Heart left ventricle (tissue), 16 donors: ENCODE measurements around the gene MXD3. TPM values are rescaled to one million over a fixed set of nuclear protein-coding genes. Genes with fewer than 3 reads are reported as not detected.

Experiments
- ATAC-seq, 4 donors: fragments of 200-7000 bp; cut with Tn5 transposase; one replicate each; pipeline ENCODE4 v1.9.1; 2020 to 2022; ENCODE audit warnings: moderate library complexity in 4 of 4, mild to moderate bottlenecking in 3 of 4, moderate number of reproducible peaks in 1 of 4
- DNase-seq, 5 donors: peaks; one replicate each; pipeline ENCODE4 v3.0.0-alpha.2; 2020
- H3K27ac ChIP-seq, 12 donors: fragments of 200-600 bp; sonication (generic) in 4 of 12; one replicate each; pipeline versions ENCODE4 v1.5.0 to v1.8.0; 2016 to 2022; ENCODE audit warnings: mild to moderate bottlenecking in 2 of 12
- H3K27me3 ChIP-seq, 9 donors: fragments of 200-600 bp; sonication (generic) in 2 of 9; one replicate each; pipeline versions ENCODE4 v1.5.1 to v1.8.0; 2016 to 2022; ENCODE audit warnings: mild to moderate bottlenecking in 3 of 9
- H3K36me3 ChIP-seq, 9 donors: fragments of 200-600 bp; sonication (generic) in 2 of 9; one replicate each; pipeline versions ENCODE4 v1.5.0 to v1.8.0; 2018 to 2022; ENCODE audit warnings: mild to moderate bottlenecking in 2 of 9
- H3K4me1 ChIP-seq, 12 donors: fragments of 200-600 bp; sonication (generic) in 4 of 12; one replicate each; pipeline versions ENCODE4 v1.5.0 to v1.8.0; 2016 to 2022; ENCODE audit warnings: mild to moderate bottlenecking in 3 of 12
- H3K4me3 ChIP-seq, 12 donors: fragments of 200-600 bp; sonication (generic) in 4 of 12; one replicate each; pipeline versions ENCODE4 v1.5.0 to v1.8.0; 2017 to 2022; ENCODE audit warnings: mild to moderate bottlenecking in 9 of 12, moderate library complexity in 4 of 12
- H3K9me3 ChIP-seq, 12 donors: fragments of 200-600 bp; sonication (generic) in 4 of 12; one replicate each; pipeline versions ENCODE4 v1.5.0 to v1.8.0; 2016 to 2022; ENCODE audit warnings: mild to moderate bottlenecking in 1 of 12
- POLR2A ChIP-seq, 2 donors: fragments of 450-650 bp; IDR thresholded peaks; one replicate each; pipeline ENCODE4 v1.6.1; 2017; ENCODE audit warnings: antibody characterized with exemption in 2 of 2, mild to moderate bottlenecking in 2 of 2, moderate library complexity in 2 of 2
- WGBS, 4 donors: extraction: QIAGEN DNeasy Blood & Tissue Kit in 2 of 4; methylation state at CpG; one replicate each; pipeline versions ENCODE4 v1.1.5 to v1.1.7; 2013 to 2018; 5-methylcytosine and 5-hydroxymethylcytosine counted together
- intact Hi-C, 10 donors: fragments of 100-400 bp; cut with DNase I; formaldehyde crosslinking; loops; one replicate each; pipeline versions ENCODE4 v1.11.1 to v1.14.2; 2022
- polyA plus RNA-seq, 2 donors: library from polyadenylated mRNA; stranded (reverse); fragments of 200-250 nt; gene quantifications; one replicate each; pipeline ENCODE4 v1.2.3, GENCODE V29; 2013
- total RNA-seq, 9 donors: library from RNA; depleted of rRNA in 2 of 9; stranded (reverse); fragments of >200 nt in 2 of 9; fragmentation: NEBNext Ultra II Directional in 3 of 9; extraction: Animal tissue kit (Norgen Biotek cat#: 25700) in 3 of 9; gene quantifications; one replicate each; pipeline versions ENCODE4 v1.1.0 to v1.2.4, GENCODE V29; 2016 to 2023
- TF ChIP-seq, protein P1 (sequence below), 12 donors: fragments of 200-600 bp; sonication (generic) in 4 of 12; IDR thresholded peaks; one replicate each; pipeline versions ENCODE4 v1.5.0 to v1.8.0; 2018 to 2022; ENCODE audit warnings: antibody characterized with exemption in 12 of 12, mild to moderate bottlenecking in 5 of 12
- donor health status: ischemic (EF 13 %, LVEDD 7.1; RV severe dilation, severe dysfunction).
- donor health status: healthy with polysubstance abuse.
- donor health status: DM: no; HTN: yes; CAD: no.
- donor health status: DM: no; HTN: no; CAD: no.
- donor health status: ischemic (EF 25% LVEDD 6.9; RV normal size, moderate dysfunction).
- donor health status: ischemic (EF 25% LVEDD 5.7; RV mildly dilated, moderate dysfunction).
- donor health status: healthy.
- donor health status: DM: yes; HTN: yes; CAD: no.
- donor health status: ischemic (EF 35%, LVEDD 5.7; RV mildly dilated, moderate dysfunction).
- donor health status: nonischemic (EF 11% LVEDD 7.7; RV severe dilation, severe dysfunction).
- donor health status: DM: yes; HTN: yes; CAD: no.
- donor health status: PGD.
- donor health status: ischemic (EF 29% LVEDD 5.4; RV normal size, mild dysfunction).
- donor health status: nonischemic (EF 23%, LVEDD 6.1; RV moderate dilation, normal function).

The MXD3 gene
- total and polyA plus RNA-seq, 11 donors = 0.52 to 9.1 (median 2.5) TPM

DNA sequence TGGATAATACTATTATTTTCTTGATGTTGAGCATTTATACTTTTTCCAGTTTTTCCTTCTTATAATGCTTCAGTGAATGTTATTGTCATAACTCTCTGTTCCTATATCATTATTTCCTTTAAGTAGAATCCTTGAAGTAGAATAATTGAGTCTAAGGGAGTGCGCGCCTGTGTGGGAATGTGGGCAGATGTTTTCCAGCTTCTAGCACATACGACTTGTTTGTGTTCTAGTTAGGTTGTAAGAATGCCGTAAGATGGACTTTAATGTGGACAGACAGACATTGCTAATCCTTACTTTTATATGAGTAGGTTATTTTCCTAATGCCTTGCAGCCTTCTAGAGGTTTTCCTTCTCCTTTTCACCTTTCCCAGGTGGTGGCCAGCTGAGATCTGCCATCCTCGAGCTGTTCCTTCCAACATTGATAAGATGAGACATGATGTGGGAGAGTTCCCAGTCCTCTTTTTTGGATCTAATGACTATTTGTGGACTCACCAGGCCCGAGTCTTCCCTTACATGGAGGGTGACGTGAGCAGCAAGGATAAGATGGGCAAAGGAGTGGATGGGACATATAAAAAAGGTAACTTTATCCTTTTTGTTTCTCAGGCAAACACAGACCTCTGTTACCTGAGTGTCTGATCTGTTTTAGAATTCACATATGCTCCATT lies 42.3 kb downstream of the MXD3 start:
- Histone ChIP-seq H3K36me3 (peaks cover 0 to 100% (median 94%) of the 10 kb centered on the region in 9 donors), H3K27me3 (no peaks in the 10 kb centered on the region)
- ATAC-seq = no peak

DNA sequence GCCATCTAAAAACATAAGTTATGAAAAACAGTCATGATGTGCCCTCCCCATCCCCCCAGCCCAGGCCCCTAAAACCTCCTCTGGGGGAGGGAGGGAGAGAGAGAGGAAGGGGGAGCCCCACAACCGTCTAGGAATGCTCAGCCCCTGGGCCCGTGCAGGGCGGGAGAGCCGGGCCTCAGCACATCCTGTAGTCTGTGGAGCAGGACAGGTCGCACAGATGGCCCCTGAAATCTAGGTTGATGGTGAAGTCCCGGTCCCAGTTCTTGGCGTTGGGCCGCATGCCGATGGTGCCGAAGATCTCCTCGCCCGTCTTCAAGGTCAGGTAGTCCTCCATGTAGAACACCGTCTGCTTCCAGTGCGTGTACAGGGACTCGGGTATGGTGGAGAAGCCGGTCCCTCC lies 46.3 kb downstream of the MXD3 start:
- DNase-seq (no peak), ATAC-seq (peak in 1 of 4 donors; percentile 29)
- Histone ChIP-seq H3K4me3 (no peak overlapping the region), H3K4me1 (no peaks in the 10 kb centered on the region), H3K9me3 (no peaks in the 10 kb centered on the region), H3K27me3 (no peaks in the 10 kb centered on the region), H3K36me3 (peaks cover 0 to 100% (median 93%) of the 10 kb centered on the region in 9 donors), H3K27ac (no peak overlapping the region)
- TF ChIP-seq, protein P1, sequence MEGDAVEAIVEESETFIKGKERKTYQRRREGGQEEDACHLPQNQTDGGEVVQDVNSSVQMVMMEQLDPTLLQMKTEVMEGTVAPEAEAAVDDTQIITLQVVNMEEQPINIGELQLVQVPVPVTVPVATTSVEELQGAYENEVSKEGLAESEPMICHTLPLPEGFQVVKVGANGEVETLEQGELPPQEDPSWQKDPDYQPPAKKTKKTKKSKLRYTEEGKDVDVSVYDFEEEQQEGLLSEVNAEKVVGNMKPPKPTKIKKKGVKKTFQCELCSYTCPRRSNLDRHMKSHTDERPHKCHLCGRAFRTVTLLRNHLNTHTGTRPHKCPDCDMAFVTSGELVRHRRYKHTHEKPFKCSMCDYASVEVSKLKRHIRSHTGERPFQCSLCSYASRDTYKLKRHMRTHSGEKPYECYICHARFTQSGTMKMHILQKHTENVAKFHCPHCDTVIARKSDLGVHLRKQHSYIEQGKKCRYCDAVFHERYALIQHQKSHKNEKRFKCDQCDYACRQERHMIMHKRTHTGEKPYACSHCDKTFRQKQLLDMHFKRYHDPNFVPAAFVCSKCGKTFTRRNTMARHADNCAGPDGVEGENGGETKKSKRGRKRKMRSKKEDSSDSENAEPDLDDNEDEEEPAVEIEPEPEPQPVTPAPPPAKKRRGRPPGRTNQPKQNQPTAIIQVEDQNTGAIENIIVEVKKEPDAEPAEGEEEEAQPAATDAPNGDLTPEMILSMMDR (IDR thresholded peaks at IDR 0.05) = no peak
- no peak for TF ChIP-seq POLR2A (IDR thresholded peaks at IDR 0.05)
- intact Hi-C loops = no loop called here
- WGBS, 4 donors = 91 to 95% (median 93%) methylated on average over 11 to 16 of the region's 16 CpGs

More for the DNA sequence above, 42.3 kb downstream of the MXD3 start:
- TF ChIP-seq, protein P1 (IDR thresholded peaks at IDR 0.05) = no peak
- no peak for TF ChIP-seq POLR2A (IDR thresholded peaks at IDR 0.05)
- H3K27ac ChIP-seq = no peak overlapping the region
- intact Hi-C loops = no loop called here
- no peak for DNase-seq
- H3K9me3 ChIP-seq = no peaks in the 10 kb centered on the region
- no peaks in the 10 kb centered on the region for H3K4me1 ChIP-seq
- no peak overlapping the region for H3K4me3 ChIP-seq
- 91 to 94% (median 93%) methylated on average over 7 of the region's 7 CpGs for WGBS, 4 donors

DNA sequence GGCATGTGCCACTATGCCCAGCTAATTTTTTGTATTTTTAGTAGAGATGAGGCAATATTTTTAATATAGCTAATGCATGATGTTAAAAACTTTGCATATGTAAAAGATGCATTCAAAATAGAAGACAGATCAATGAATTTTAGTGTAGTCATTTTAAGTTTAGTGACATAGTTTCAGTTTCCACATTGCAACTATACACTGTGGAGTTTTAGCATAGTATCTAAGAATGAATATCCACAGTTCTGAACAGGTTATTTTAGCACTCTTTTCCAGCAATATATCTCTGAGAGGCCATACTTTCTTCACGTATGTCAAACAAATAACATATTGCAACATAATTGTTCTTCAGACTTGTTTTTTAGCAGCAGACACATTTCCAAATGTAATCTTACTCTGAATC lies 47.5 kb downstream of the MXD3 start:
- Histone ChIP-seq H3K4me1 (no peaks in the 10 kb centered on the region), H3K27me3 (no peaks in the 10 kb centered on the region), H3K36me3 (peaks cover 0 to 100% (median 93%) of the 10 kb centered on the region in 9 donors), H3K4me3 (no peak overlapping the region), H3K9me3 (no peaks in the 10 kb centered on the region), H3K27ac (no peak overlapping the region)
- TF ChIP-seq POLR2A (IDR thresholded peaks at IDR 0.05) = no peak
- TF ChIP-seq, protein P1 (IDR thresholded peaks at IDR 0.05) = no peak
- no peak for DNase-seq
- 0 to 94% (median 92%) methylated on average over 1 of the region's 1 CpG for WGBS, 4 donors
- intact Hi-C loops = no loop called here
- ATAC-seq = no peak

DNA sequence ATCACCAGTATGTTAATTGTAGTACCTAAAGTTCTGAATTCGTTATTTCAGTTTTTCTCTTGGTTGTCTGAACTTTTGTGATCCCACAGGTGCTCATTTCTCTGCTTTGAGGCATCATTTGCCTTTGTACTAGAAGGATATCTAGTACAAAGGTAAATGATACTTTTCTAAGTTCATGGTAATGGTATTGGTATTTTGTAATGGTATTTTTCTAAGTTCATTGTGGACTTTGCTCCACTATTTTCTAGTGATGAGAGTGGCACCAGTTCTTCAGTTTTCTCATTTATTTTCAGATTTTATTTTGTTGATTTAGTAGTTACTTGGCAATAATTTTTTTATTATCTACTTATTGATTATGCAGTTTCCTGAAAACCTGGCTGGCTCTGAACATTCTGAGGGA lies 50.2 kb downstream of the MXD3 start:
- H3K27me3 ChIP-seq = no peaks in the 10 kb centered on the region
- H3K36me3 ChIP-seq = peaks cover 0 to 100% (median 93%) of the 10 kb centered on the region in 9 donors
- H3K27ac ChIP-seq = no peak overlapping the region
- intact Hi-C loops = no loop called here
- H3K4me1 ChIP-seq = no peaks in the 10 kb centered on the region
- H3K9me3 ChIP-seq = no peaks in the 10 kb centered on the region
- 90 to 98% (median 94%) methylated on average over 1 of the region's 1 CpG for WGBS, 4 donors
- no peak for ATAC-seq
- no peak for TF ChIP-seq POLR2A (IDR thresholded peaks at IDR 0.05)
- TF ChIP-seq, protein P1 (IDR thresholded peaks at IDR 0.05) = no peak
- H3K4me3 ChIP-seq = no peak overlapping the region
- no peak for DNase-seq
